Measurements from ENCODE around the gene PPP2R2D.
A peak's percentile ranks its signal among the peaks of the same experiment; 100 is the strongest.
"Not testable (repeated sequence)": the region's sequence is repeated elsewhere in the genome, so short reads cannot be mapped to it uniquely, and the experiment has no call there.

Gene PPP2R2D

GRCh38 chr10:131979336-131979735 is 78.5 kb downstream of the PPP2R2D start:
- no peak for DNase-seq

- DNase-seq: no peak
Observed at GRCh38 chr10:131979821-131980270, 79.0 kb downstream of the PPP2R2D start.

GRCh38 chr10:131980321-131980720 is 79.5 kb downstream of the PPP2R2D start:
- DNase-seq: no peak

GRCh38 chr10:131980761-131981428 is 80.1 kb downstream of the PPP2R2D start:
- no peak for DNase-seq

GRCh38 chr10:131981429-131982184 is 80.8 kb downstream of the PPP2R2D start, which contains the start of gene BNIP3:
BNIP3 (minus strand) TSS chr10:131981923; CDS start chr10:131981806, 117 bp downstream.
- peak; percentile 86 to 93 for DNase-seq

- no peak for DNase-seq
Observed at GRCh38 chr10:131982185-131982756, 81.5 kb downstream of the PPP2R2D start.

GRCh38 chr10:131982796-131983195 is 82.0 kb downstream of the PPP2R2D start:
- DNase-seq: no peak

GRCh38 chr10:131983780-131984179 is 83.0 kb downstream of the PPP2R2D start:
- peak in 1 of 2 experiments; percentile 10 for DNase-seq

- DNase-seq: not testable (repeated sequence)
Observed at GRCh38 chr10:131986851-131987250, 86.0 kb downstream of the PPP2R2D start.

- DNase-seq: not testable (repeated sequence)
Observed at GRCh38 chr10:131987301-131987700, 86.5 kb downstream of the PPP2R2D start.

GRCh38 chr10:131987786-131988185 is 87.0 kb downstream of the PPP2R2D start:
- DNase-seq: not testable (repeated sequence)

- no peak for DNase-seq
Observed at GRCh38 chr10:131991726-131992125, 90.9 kb downstream of the PPP2R2D start.

GRCh38 chr10:131993275-131993674 is 92.5 kb downstream of the PPP2R2D start:
- DNase-seq: no peak

- no peak for DNase-seq
Observed at GRCh38 chr10:131994435-131994834, 93.6 kb downstream of the PPP2R2D start.

- DNase-seq: no peak
Observed at GRCh38 chr10:131996466-131997365, 95.9 kb downstream of the PPP2R2D start.

- DNase-seq: peak; percentile 6 to 19
Observed at GRCh38 chr10:131997366-131998049, 96.7 kb downstream of the PPP2R2D start.

- no peak for DNase-seq
Observed at GRCh38 chr10:131998050-131998844, 97.4 kb downstream of the PPP2R2D start.

- no peak for DNase-seq
Observed at GRCh38 chr10:131998845-131999681, 98.3 kb downstream of the PPP2R2D start.

GRCh38 chr10:132001238-132001972 is 100.6 kb downstream of the PPP2R2D start:
- peak; percentile 51 to 65 for DNase-seq

Data from SHP77 (cell line).